HepG2 (cell line): Measurements from ENCODE around the gene GNAT3. TPM values are rescaled to one million over a fixed set of nuclear protein-coding genes. Genes with fewer than 3 reads are reported as not detected.

Experiments
- ATAC-seq: fragments of 200-7000 bp; cut with Tn5 transposase; 3 replicates; pipeline ENCODE4 v1.9.1; 2020; ENCODE audit warnings: mild to moderate bottlenecking, moderate library complexity
- BruUV-seq: library from RNA; stranded (reverse); fragments of 400-500 nt; replicated peaks from 2 replicates; lab custom pipeline; 2021; lab: Mats Ljungman, UMichigan
- CTCF ChIA-PET: fragments of 300-600 bp; formaldehyde crosslinking; extraction: SDS; loops from one replicate; lab custom pipeline; 2021; ENCODE audit warnings: low total read pairs, inconsistent platforms, low intra/inter-chr PET ratio; lab: Yijun Ruan, JAX
- POLR2A ChIA-PET: fragments of 350-600 bp; sonication (Branson Sonifier 250); formaldehyde crosslinking; loops from one replicate; lab custom pipeline; 2020; ENCODE audit warnings: antibody characterized with exemption, inconsistent platforms; lab: Yijun Ruan, JAX
- DNase-seq: peaks from one replicate; pipeline ENCODE4 v3.0.0-alpha.2; 2015; ENCODE audit warnings: low spot score
- FAIRE-seq: peaks from 3 replicates; lab custom pipeline; 2011; peaks lifted over from hg19 to GRCh38; lab: Jason Lieb, UNC
- H2AFZ ChIP-seq: one replicate; pipeline ENCODE4 v1.6.1; 2011; ENCODE audit warnings: low read length, inconsistent platforms
- H3K27ac ChIP-seq: fragments of 300-600 bp; 3 replicates; pipeline ENCODE4 v1.8.0; 2011; ENCODE audit warnings: mixed run types, mild to moderate bottlenecking, mixed read lengths, low read length, inconsistent platforms; ENCODE audit not compliant: insufficient read depth; ENCODE audit errors: extremely low read length
- H3K27me3 ChIP-seq, 2 experiments: fragments of 200-600 bp in 1 of 2; 2 replicates in 1 of 2; 3 replicates in 1 of 2; pipeline versions ENCODE4 v1.6.0 to v1.8.0; 2011; ENCODE audit warnings: low read length in 2 of 2, mild to moderate bottlenecking in 2 of 2, moderate library complexity in 2 of 2, inconsistent platforms in 1 of 2; ENCODE audit not compliant: insufficient read depth in 2 of 2, control insufficient read depth in 1 of 2
- H3K36me3 ChIP-seq, 2 experiments: fragments of 200-600 bp in 1 of 2; replicated peaks in 1 of 2; 2 replicates in 1 of 2; 3 replicates in 1 of 2; pipeline versions ENCODE4 v1.5.1 to v1.8.0; 2011; ENCODE audit warnings: low read length in 2 of 2, inconsistent platforms in 1 of 2; ENCODE audit not compliant: insufficient read depth in 2 of 2, control insufficient read depth in 1 of 2
- H3K4me1 ChIP-seq: 2 replicates; pipeline ENCODE4 v1.5.1; 2012; ENCODE audit warnings: low read length, inconsistent platforms; ENCODE audit not compliant: insufficient read depth
- H3K4me2 ChIP-seq: 2 replicates; pipeline ENCODE4 v1.6.0; 2011; ENCODE audit warnings: low read depth, low read length, inconsistent platforms
- H3K4me3 ChIP-seq, 3 experiments: fragments of 200-600 bp in 1 of 3; sonication (generic), shearing (Covaris generic) in 1 of 3; replicated peaks in 1 of 3; 2 replicates each; pipeline ENCODE4 v1.5.1; 2011 to 2016; ENCODE audit warnings: low read length in 3 of 3, inconsistent platforms in 2 of 3, low read depth in 2 of 3, mild to moderate bottlenecking in 2 of 3, control low read depth in 1 of 3, mixed read lengths in 1 of 3; ENCODE audit not compliant: insufficient read depth in 1 of 3
- H3K79me2 ChIP-seq: one replicate; pipeline ENCODE4 v1.6.1; 2011; ENCODE audit warnings: low read length, inconsistent platforms; ENCODE audit not compliant: insufficient read depth
- H3K9ac ChIP-seq: 2 replicates; pipeline ENCODE4 v1.6.0; 2011; ENCODE audit warnings: mild to moderate bottlenecking, low read depth, low read length, inconsistent platforms; ENCODE audit not compliant: insufficient read depth
- H3K9me3 ChIP-seq: 2 replicates; pipeline ENCODE4 v1.5.1; 2012; ENCODE audit warnings: mild to moderate bottlenecking, low read length
- H4K20me1 ChIP-seq: 2 replicates; pipeline ENCODE4 v1.6.0; 2011; ENCODE audit warnings: inconsistent platforms, mild to moderate bottlenecking, low read length, moderate library complexity; ENCODE audit not compliant: insufficient read depth
- ATF3 ChIP-seq: sonication (generic); formaldehyde crosslinking; IDR thresholded peaks from 2 replicates; pipeline ENCODE4 v1.4.0; 2020; ENCODE audit warnings: missing genetic modification reagents
- BATF2 ChIP-seq: sonication (generic); formaldehyde crosslinking; IDR thresholded peaks from 2 replicates; pipeline ENCODE4 v1.8.0; 2022; ENCODE audit warnings: mild to moderate bottlenecking, missing genetic modification reagents, moderate library complexity
- ELF1 ChIP-seq: sonication (generic); formaldehyde crosslinking; IDR thresholded peaks from 2 replicates; pipeline ENCODE4 v1.4.0; 2020; ENCODE audit warnings: missing genetic modification reagents
- FOXK2 ChIP-seq: fragments of 450-650 bp; IDR thresholded peaks from 2 replicates; pipeline ENCODE4 v1.6.1; 2016
- FOXM1 ChIP-seq: sonication (generic); formaldehyde crosslinking; IDR thresholded peaks from 2 replicates; pipeline ENCODE4 v1.5.0; 2020; ENCODE audit warnings: missing genetic modification reagents
- FOXP4 ChIP-seq: sonication (generic); formaldehyde crosslinking; IDR thresholded peaks from 2 replicates; pipeline ENCODE4 v1.4.0; 2020; ENCODE audit warnings: missing genetic modification reagents
- HMG20B ChIP-seq: conservative IDR thresholded peaks from 2 replicates; pipeline ENCODE4 v1.6.1; 2016; ENCODE audit warnings: missing genetic modification reagents, missing compliant biosample characterization
- KDM4B ChIP-seq: sonication (generic); formaldehyde crosslinking; IDR thresholded peaks from 2 replicates; pipeline ENCODE4 v1.4.0; 2020; ENCODE audit warnings: missing genetic modification reagents
- KLF16 ChIP-seq, 2 experiments: sonication (generic) in 1 of 2; formaldehyde crosslinking in 1 of 2; IDR thresholded peaks; 2 replicates each; pipeline versions ENCODE4 v1.6.1 to v1.8.0; 2016 to 2023; ENCODE audit warnings: missing genetic modification reagents in 2 of 2, missing compliant biosample characterization in 1 of 2
- SKI ChIP-seq: fragments of 450-650 bp; IDR thresholded peaks from one replicate; pipeline ENCODE4 v1.6.1; 2018; ENCODE audit warnings: mild to moderate bottlenecking; ENCODE audit not compliant: partially characterized antibody
- SP5 ChIP-seq: IDR thresholded peaks from 2 replicates; pipeline ENCODE4 v1.6.1; 2016; ENCODE audit warnings: low read depth, borderline replicate concordance
- TAF1 ChIP-seq: sonication (generic); formaldehyde crosslinking; IDR thresholded peaks from 2 replicates; pipeline ENCODE4 v1.4.0; 2020; ENCODE audit warnings: missing genetic modification reagents
- ZNF17 ChIP-seq: sonication (generic); formaldehyde crosslinking; IDR thresholded peaks from 2 replicates; pipeline ENCODE4 v1.5.0; 2020; ENCODE audit warnings: mild to moderate bottlenecking, missing genetic modification reagents
- ZNF333 ChIP-seq: sonication (generic); formaldehyde crosslinking; IDR thresholded peaks from 2 replicates; pipeline ENCODE4 v1.4.0; 2020; ENCODE audit warnings: mild to moderate bottlenecking, missing genetic modification reagents, borderline replicate concordance
- ZNF33B ChIP-seq: sonication (generic); formaldehyde crosslinking; IDR thresholded peaks from 2 replicates; pipeline ENCODE4 v1.5.1; 2020; ENCODE audit warnings: mild to moderate bottlenecking, missing genetic modification reagents
- ZNF567 ChIP-seq: sonication (generic); formaldehyde crosslinking; IDR thresholded peaks from 2 replicates; pipeline ENCODE4 v1.8.1; 2023; ENCODE audit warnings: mild to moderate bottlenecking, missing genetic modification reagents, borderline replicate concordance
- ZNF710 ChIP-seq: sonication (generic); formaldehyde crosslinking; IDR thresholded peaks from 2 replicates; pipeline ENCODE4 v1.5.0; 2020; ENCODE audit warnings: mild to moderate bottlenecking, missing genetic modification reagents, borderline replicate concordance
- ZNF781 ChIP-seq: sonication (generic); formaldehyde crosslinking; IDR thresholded peaks from 2 replicates; pipeline ENCODE4 v1.5.1; 2020; ENCODE audit warnings: borderline replicate concordance, mild to moderate bottlenecking, missing genetic modification reagents; ENCODE audit errors: not compliant biosample characterization
- WGBS: methylation state at CpG from one replicate; pipeline ENCODE4 v1.1.6; 2017; ENCODE audit warnings: low lambda C conversion rate; 5-methylcytosine and 5-hydroxymethylcytosine counted together
- in situ Hi-C: cut with HindIII; loops from 2 replicates; pipeline ENCODE4 v1.10.0; 2017; ENCODE audit warnings: low pct_unique_long_range_greater_than_20kb; ENCODE audit not compliant: extremely low pct_ligation_motif_present
- intact Hi-C: fragments of 100-400 bp; cut with micrococcal nuclease; formaldehyde crosslinking; loops from one replicate; pipeline ENCODE4 v1.10.0; 2022; ENCODE audit not compliant: unreplicated experiment
- polyA plus RNA-seq, 8 experiments: library from polyadenylated mRNA; depleted of rRNA in 3 of 8; stranded (reverse) in 7 of 8; unstranded in 1 of 8; fragments of >200 nt; fragmentation: Illumina TruSeq in 4 of 8; extraction: Trizol in 4 of 8; gene quantifications; 2 replicates each; pipeline versions ENCODE4 v1.2.1 to v1.2.3, GENCODE V29; 2011 to 2016; ENCODE audit warnings: low read depth in 4 of 8, missing spikeins in 1 of 8, mixed read lengths in 1 of 8; ENCODE audit not compliant: insufficient read depth in 1 of 8
- total RNA-seq, 5 experiments: library from RNA; depleted of rRNA; stranded (reverse); fragments of >200 nt; fragmentation: Illumina TruSeq; extraction: Trizol; gene quantifications; 2 replicates each; pipeline ENCODE4 v1.2.3, GENCODE V29; 2016; ENCODE audit warnings: low read depth in 1 of 5

GNAT3 gene
- total and polyA plus RNA-seq, 2 of the 13 experiments (the other 11 are each of a cell fraction or from before 2014, with no cell fraction given), result not detected

GRCh38 chr7:80415114-80415513 lies 96.8 kb downstream of the GNAT3 start (continued):
- no peak for TF ChIP-seq ZNF33B (CRISPR knock-in tag)
- TF ChIP-seq ATF3 (CRISPR knock-in tag), result no peak
- TF ChIP-seq ZNF781 (CRISPR knock-in tag), result no peak
- TF ChIP-seq FOXM1 (CRISPR knock-in tag), result no peak
- no peak for TF ChIP-seq ZNF567 (CRISPR knock-in tag)
- TF ChIP-seq KDM4B (CRISPR knock-in tag), result no peak
- TF ChIP-seq KLF16 (CRISPR knock-in tag; IDR thresholded peaks at IDR 0.05), result no peak
- TF ChIP-seq BATF2 (CRISPR knock-in tag), result no peak
- no peak for TF ChIP-seq SP5 (CRISPR knock-in tag)
- TF ChIP-seq SKI, result no peak
- TF ChIP-seq ELF1, result no peak
- TF ChIP-seq FOXP4 (CRISPR knock-in tag), result no peak

GRCh38 chr7:80414331-80414730 lies 97.5 kb downstream of the GNAT3 start:
- no peak for FAIRE-seq
- no peak overlapping the region for H3K4me3 ChIP-seq
- no peaks in the 10 kb centered on the region for H3K36me3 ChIP-seq
- BruUV-seq, result no TSS peak
- H3K9me3 ChIP-seq, result no peaks in the 10 kb centered on the region
- no peaks in the 10 kb centered on the region for H3K4me1 ChIP-seq
- H4K20me1 ChIP-seq, result no peaks in the 10 kb centered on the region
- H3K4me2 ChIP-seq, result no peak overlapping the region
- no peak overlapping the region for H3K27ac ChIP-seq
- WGBS, result 23% methylated on average over 2 of the region's 2 CpGs
- no peak overlapping the region for H3K9ac ChIP-seq
- DNase-seq, result no peak
- no peaks in the 10 kb centered on the region for H3K79me2 ChIP-seq
- no peaks in the 10 kb centered on the region for H3K27me3 ChIP-seq
- no peak for ATAC-seq
- H2AFZ ChIP-seq, result no peak overlapping the region
- ChIA-PET CTCF (no interaction called here), POLR2A (no interaction called here)
- TF ChIP-seq HMG20B (no peak), FOXK2 (no peak), TAF1 (CRISPR knock-in tag) (no peak), ZNF333 (no peak), ZNF710 (CRISPR knock-in tag) (no peak), ZNF17 (CRISPR knock-in tag) (no peak)
- intact Hi-C loops (no loop called here), in situ Hi-C loops (no loop called here)
